Measurements from ENCODE around the gene ITSN1. TPM values are rescaled to one million over a fixed set of nuclear protein-coding genes. Genes with fewer than 3 reads are reported as not detected.

Gene ITSN1
- total RNA-seq, 1 donor from 2014 or later: 4.5 TPM

GRCh38 chr21:33801424-33802405 lies 159.4 kb downstream of the ITSN1 start:
- no peak overlapping the region for H3K27ac Mint-ChIP-seq
- intact Hi-C loops (cut with micrococcal nuclease): no loop called here
- no peaks in the 10 kb centered on the region for H3K27me3 Mint-ChIP-seq (ENCODE audit: insufficient read depth)
- no peaks in the 10 kb centered on the region for H3K4me1 Mint-ChIP-seq (ENCODE audit: low read depth)
- no peak overlapping the region for H3K4me3 Mint-ChIP-seq
- no peak for DNase-seq (ENCODE audit: low spot score)
- H3K9me3 Mint-ChIP-seq: no peaks in the 10 kb centered on the region
- H3K36me3 Mint-ChIP-seq (ENCODE audit: low read depth): no peaks in the 10 kb centered on the region

GRCh38 chr21:33802481-33802880 lies 160.2 kb downstream of the ITSN1 start:
- Mint-ChIP-seq H3K36me3 (ENCODE audit: low read depth) (no peaks in the 10 kb centered on the region), H3K4me1 (ENCODE audit: low read depth) (no peaks in the 10 kb centered on the region), H3K27ac (no peak overlapping the region), H3K9me3 (no peaks in the 10 kb centered on the region), H3K4me3 (no peak overlapping the region), H3K27me3 (ENCODE audit: insufficient read depth) (no peaks in the 10 kb centered on the region)
- DNase-seq (ENCODE audit: low spot score): no peak
- intact Hi-C loops (cut with micrococcal nuclease): no loop called here

DNA sequence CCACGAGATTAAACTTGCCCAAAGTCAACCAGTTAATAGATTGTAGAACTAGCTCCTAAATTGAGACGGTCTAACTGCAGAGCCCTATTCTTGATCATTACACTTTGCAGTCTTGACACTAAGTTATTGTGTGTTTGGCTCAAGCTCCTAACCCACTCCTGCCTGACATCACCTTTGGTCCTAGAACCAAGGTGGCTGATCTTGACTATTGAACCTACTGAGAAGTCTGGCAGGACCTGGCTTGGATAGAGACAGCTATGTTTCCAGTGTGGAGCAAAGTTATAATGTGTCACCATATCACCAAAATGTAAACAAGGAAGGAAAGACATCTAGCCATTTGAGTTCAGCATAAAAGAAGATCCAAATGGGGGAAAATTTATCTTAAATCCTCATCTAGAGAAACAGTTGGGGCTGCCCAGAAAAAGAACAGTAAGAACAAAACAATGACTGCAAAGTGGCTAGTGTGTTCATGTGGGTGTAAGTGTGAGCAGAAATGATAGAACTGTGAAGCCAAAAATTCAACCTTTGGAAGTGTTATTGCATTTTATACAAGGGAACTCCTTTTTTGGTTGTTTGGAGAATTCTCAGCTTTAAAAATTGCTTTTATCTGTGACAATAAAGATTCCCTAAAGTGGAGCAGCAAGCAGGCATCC lies 166.5 kb downstream of the ITSN1 start:
- Mint-ChIP-seq H3K4me3 (no peak overlapping the region), H3K9me3 (no peaks in the 10 kb centered on the region), H3K36me3 (ENCODE audit: low read depth) (no peaks in the 10 kb centered on the region)

GRCh38 chr21:33810766-33811165 lies 168.5 kb downstream of the ITSN1 start:
- Mint-ChIP-seq H3K27me3 (ENCODE audit: insufficient read depth) (peaks cover 1% of the 10 kb centered on the region), H3K4me1 (ENCODE audit: low read depth) (peaks cover 6% of the 10 kb centered on the region), H3K9me3 (no peaks in the 10 kb centered on the region), H3K36me3 (ENCODE audit: low read depth) (no peaks in the 10 kb centered on the region), H3K4me3 (no peak overlapping the region), H3K27ac (no peak overlapping the region)
- intact Hi-C loops (cut with micrococcal nuclease): no loop called here
- no peak for DNase-seq (ENCODE audit: low spot score)

More for the DNA sequence above, 166.5 kb downstream of the ITSN1 start:
- DNase-seq (ENCODE audit: low spot score): no peak
- Mint-ChIP-seq H3K27ac (no peak overlapping the region), H3K27me3 (ENCODE audit: insufficient read depth) (peaks cover 1% of the 10 kb centered on the region), H3K4me1 (ENCODE audit: low read depth) (peaks cover 6% of the 10 kb centered on the region)
- intact Hi-C loops (cut with micrococcal nuclease): no loop called here

GRCh38 chr21:33811167-33812010 lies 169.1 kb downstream of the ITSN1 start:
- DNase-seq (ENCODE audit: low spot score): no peak
- Mint-ChIP-seq H3K27me3 (ENCODE audit: insufficient read depth) (peaks cover 1% of the 10 kb centered on the region), H3K36me3 (ENCODE audit: low read depth) (no peaks in the 10 kb centered on the region), H3K27ac (no peak overlapping the region), H3K4me1 (ENCODE audit: low read depth) (peaks cover 6% of the 10 kb centered on the region), H3K4me3 (no peak overlapping the region), H3K9me3 (no peaks in the 10 kb centered on the region)
- intact Hi-C loops (cut with micrococcal nuclease): no loop called here

- Mint-ChIP-seq H3K27ac (no peak overlapping the region), H3K4me1 (ENCODE audit: low read depth) (peaks cover 2% of the 10 kb centered on the region), H3K36me3 (ENCODE audit: low read depth) (no peaks in the 10 kb centered on the region), H3K4me3 (no peak overlapping the region), H3K9me3 (no peaks in the 10 kb centered on the region), H3K27me3 (ENCODE audit: insufficient read depth) (peaks cover 1% of the 10 kb centered on the region)
- no peak for DNase-seq (ENCODE audit: low spot score)
- intact Hi-C loops (cut with micrococcal nuclease): no loop called here
Measured at GRCh38 chr21:33813832-33814365, 171.6 kb downstream of the ITSN1 start.

DNA sequence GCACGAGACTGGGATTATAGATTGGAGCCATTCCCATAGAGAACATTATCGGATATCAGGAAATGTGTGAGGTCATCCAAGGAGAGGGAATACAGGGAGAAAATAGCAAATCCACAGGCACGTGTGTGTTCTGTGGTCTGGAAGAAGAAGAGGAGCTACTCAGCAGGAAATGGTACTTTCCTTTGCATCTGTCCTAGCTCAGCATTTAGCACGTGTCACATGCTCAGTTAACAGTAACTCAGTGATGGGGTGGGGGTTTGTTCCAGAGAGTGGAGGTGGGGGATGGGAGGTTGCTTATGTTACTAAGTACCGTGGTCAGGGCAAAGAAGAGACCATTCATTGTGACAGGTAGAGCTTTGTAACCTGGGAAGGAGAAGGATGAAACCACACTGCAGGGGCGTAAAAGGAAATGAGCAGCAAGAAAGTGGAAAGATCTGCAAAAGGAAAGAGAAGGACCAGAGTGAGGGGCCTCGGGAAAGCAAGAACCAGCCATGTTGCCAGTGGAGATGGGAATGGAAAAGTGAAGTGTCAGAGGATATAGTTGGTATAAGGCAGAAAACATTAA lies 172.9 kb downstream of the ITSN1 start:
- Mint-ChIP-seq H3K27me3 (ENCODE audit: insufficient read depth) (no peaks in the 10 kb centered on the region), H3K9me3 (no peaks in the 10 kb centered on the region), H3K4me3 (no peak overlapping the region), H3K36me3 (ENCODE audit: low read depth) (no peaks in the 10 kb centered on the region), H3K4me1 (ENCODE audit: low read depth) (no peaks in the 10 kb centered on the region), H3K27ac (no peak overlapping the region)
- DNase-seq (ENCODE audit: low spot score): no peak
- intact Hi-C loops (cut with micrococcal nuclease): no loop called here

DNA sequence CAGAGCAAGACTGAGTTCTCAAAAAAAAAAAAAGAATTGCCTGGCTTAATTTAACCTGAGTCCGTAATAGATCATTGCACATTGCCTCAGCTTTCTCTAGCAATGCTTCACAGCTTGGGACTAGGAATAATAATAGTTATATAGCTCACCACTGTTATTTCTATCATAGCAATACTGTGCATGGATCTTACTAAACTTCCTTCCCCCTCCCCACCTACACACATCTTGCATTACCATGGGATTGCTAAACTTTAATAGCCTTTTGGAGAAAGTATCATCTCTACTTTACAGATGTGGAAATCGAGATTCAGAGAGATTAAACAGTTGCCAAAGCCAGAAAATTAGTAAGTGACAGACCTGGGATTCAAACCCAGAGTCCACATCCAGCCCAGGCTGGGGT lies 173.9 kb downstream of the ITSN1 start:
- no peak for DNase-seq (ENCODE audit: low spot score)
- intact Hi-C loops (cut with micrococcal nuclease): no loop called here
- no peak overlapping the region for H3K27ac Mint-ChIP-seq
- H3K36me3 Mint-ChIP-seq (ENCODE audit: low read depth): no peaks in the 10 kb centered on the region
- no peaks in the 10 kb centered on the region for H3K27me3 Mint-ChIP-seq (ENCODE audit: insufficient read depth)
- H3K4me3 Mint-ChIP-seq: no peak overlapping the region
- no peaks in the 10 kb centered on the region for H3K4me1 Mint-ChIP-seq (ENCODE audit: low read depth)
- H3K9me3 Mint-ChIP-seq: no peaks in the 10 kb centered on the region

GRCh38 chr21:33817138-33817537 lies 174.8 kb downstream of the ITSN1 start:
- Mint-ChIP-seq H3K36me3 (ENCODE audit: low read depth) (no peaks in the 10 kb centered on the region), H3K4me3 (no peak overlapping the region), H3K27ac (no peak overlapping the region), H3K9me3 (no peaks in the 10 kb centered on the region), H3K27me3 (ENCODE audit: insufficient read depth) (no peaks in the 10 kb centered on the region), H3K4me1 (ENCODE audit: low read depth) (no peaks in the 10 kb centered on the region)
- no peak for DNase-seq (ENCODE audit: low spot score)
- intact Hi-C loops (cut with micrococcal nuclease): no loop called here

GRCh38 chr21:33817663-33818451 lies 175.6 kb downstream of the ITSN1 start:
- Mint-ChIP-seq H3K27ac (no peak overlapping the region), H3K4me1 (ENCODE audit: low read depth) (no peaks in the 10 kb centered on the region), H3K9me3 (no peaks in the 10 kb centered on the region), H3K4me3 (no peak overlapping the region), H3K36me3 (ENCODE audit: low read depth) (no peaks in the 10 kb centered on the region), H3K27me3 (ENCODE audit: insufficient read depth) (no peaks in the 10 kb centered on the region)
- intact Hi-C loops (cut with micrococcal nuclease): no loop called here
- no peak for DNase-seq (ENCODE audit: low spot score)

GRCh38 chr21:33820230-33820770 lies 178.0 kb downstream of the ITSN1 start:
- no peaks in the 10 kb centered on the region for H3K36me3 Mint-ChIP-seq (ENCODE audit: low read depth)
- no peaks in the 10 kb centered on the region for H3K4me1 Mint-ChIP-seq (ENCODE audit: low read depth)
- H3K27me3 Mint-ChIP-seq (ENCODE audit: insufficient read depth): no peaks in the 10 kb centered on the region
- no peak overlapping the region for H3K4me3 Mint-ChIP-seq
- no peak overlapping the region for H3K27ac Mint-ChIP-seq
- no peaks in the 10 kb centered on the region for H3K9me3 Mint-ChIP-seq
- DNase-seq (ENCODE audit: low spot score): no peak
- intact Hi-C loops (cut with micrococcal nuclease): no loop called here
